SIG-M5 (cell line): ENCODE data around the gene NTM.
"Not testable (repeated sequence)": the region's sequence is repeated elsewhere in the genome, so short reads cannot be mapped to it uniquely, and the experiment has no call there.

Experiments
- DNase-seq: peaks from one replicate; lab custom pipeline; 2025; lab: John Stamatoyannopoulos, UW

The NTM gene

DNA sequence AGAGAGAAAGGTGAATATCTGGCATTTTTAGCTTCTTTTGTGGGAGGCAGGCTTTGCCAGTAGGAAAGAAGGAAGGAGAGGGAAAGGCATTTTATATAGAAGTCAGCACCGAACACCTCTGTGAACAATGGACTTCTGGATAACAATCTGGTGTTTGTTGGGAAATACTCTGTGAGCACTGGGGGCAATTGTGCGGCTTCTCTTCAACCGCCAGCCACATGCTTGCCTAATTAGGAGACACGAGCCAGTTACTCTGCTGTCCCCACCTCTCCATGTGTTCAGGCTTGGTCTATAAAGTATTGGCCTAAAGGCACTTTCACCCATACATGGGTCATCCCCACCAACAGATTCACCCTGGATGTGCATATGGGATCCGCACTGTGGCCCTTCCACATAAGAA lies 523.6 kb downstream of the NTM start:
- DNase-seq: no peak

DNA sequence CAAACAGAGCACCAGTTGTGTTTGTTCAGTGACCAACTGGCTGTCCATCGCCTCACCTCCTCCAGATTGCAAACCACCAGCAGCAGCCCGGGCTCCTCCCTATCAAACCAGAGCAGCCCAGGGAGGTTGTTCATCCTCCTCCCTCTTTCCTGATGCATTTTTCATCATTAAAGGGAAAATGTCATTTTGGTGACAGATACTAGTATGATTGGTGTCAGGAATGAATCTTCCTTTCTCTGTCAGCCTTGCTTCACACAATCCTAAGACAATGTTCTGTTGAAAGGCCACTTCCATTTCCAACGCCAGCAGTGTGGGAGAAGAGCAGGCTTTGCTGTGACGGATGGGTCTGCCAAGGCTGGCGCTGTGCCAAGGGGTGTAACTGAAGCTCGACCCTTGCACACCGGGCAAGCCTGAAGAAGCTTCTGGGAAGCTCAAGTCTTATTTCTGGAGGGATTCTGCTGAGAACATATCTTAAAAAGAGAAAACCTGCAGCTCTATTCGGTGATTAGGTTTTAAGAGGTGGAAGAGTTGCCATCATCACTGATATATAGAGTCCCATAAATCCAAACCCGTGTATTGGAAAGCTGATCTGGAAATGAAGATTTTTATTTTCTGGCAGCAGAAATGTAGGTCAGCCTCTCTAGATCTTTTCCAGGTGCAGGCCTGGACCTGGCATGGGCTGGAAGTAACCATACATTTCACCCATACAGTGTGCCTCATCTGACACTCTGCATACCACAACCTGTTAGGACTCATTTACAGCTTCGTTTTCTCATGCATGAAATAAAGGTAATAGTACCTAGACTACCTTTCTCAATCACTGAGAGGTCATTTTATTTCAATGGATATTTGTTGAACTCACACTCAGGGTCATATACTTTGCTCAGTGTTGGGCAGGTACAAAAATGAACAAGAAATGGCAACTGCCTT lies 524.5 kb downstream of the NTM start:
- no peak for DNase-seq

DNA sequence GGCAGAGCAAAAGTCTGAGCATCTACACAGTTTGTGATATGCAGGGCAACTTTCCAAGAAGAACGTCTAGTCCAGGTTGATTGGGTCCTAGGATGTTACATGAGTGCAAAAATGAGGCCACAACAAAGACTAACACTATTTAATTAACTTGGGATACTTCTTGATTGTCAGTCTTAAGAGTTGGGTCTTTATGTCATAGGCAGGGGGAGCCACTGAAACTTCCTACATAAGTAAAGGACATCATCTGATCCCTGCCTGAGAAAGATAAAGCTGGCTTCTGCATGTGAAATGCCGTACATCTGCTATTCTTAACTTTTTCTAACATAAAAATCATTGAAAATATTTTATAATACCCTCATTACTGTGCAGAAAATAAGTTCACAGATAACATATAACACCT lies 525.5 kb downstream of the NTM start:
- no peak for DNase-seq

DNA sequence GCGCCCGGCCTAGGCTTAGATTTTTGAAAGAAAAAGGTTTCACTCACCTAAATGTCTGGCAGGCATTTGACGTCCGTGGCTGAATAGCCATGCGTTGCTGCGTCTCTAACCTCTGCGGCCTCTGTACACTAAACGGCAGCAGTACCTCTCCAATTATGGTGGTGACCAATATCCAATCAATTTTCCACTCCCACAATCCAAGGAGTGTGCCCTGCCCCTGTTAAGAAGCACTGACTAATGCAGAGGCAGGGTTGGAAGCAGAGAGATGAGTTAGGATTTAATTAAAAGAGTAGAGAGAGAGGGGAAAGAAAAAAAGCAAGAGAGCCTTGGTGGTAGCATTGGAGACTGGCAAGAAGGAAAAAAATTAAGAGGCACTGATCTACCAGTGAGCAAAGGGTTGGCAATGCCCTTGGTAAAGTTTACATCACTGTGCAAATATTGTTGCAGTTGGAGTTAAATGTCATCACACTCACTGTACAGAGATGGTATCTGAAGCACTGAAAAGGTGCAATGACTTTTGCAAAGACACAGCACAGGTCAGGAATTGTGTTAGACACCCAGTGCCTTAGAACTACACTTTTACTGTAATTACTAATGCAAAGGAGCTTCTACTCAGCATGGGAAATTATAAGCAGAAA lies 526.7 kb downstream of the NTM start:
- no peak for DNase-seq

DNA sequence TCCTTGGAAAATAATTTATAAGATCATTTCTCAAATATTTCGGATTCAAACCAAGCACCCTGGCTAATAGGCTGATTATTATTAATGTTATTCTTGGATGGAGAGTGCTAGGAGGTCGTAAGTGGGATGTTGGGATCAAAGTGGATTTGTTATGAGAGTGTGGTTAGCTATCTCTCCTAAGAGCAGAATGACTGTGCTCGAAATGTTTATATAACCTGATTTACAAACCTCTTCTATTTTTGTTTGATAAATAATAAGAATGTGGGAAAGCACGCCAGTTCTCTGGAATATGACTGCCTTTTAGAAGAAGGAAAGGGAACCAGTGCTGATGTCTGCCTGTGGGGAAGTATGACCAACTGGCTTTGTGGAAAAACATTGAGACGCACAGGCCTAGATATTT lies 527.5 kb downstream of the NTM start:
- DNase-seq: no peak

DNA sequence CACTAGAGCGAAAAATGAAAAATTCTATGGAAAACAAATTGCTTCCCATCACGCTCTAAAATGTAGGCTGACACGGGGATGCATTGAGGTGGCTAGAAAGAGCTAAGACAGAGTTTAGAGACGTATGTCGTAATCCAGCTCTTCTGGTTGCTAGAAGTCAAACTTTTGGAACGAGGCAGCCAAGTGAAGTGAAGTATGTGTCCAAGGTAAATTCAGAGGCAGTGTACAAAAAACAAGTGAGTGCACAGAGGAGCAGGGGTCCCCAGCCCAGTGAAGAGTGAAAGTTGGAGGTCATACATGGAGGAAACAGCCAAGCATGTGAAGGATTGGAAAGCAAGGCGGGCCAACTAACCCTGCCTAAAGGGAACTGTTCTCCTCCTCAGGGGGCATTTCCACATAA lies 528.5 kb downstream of the NTM start:
- no peak for DNase-seq

DNA sequence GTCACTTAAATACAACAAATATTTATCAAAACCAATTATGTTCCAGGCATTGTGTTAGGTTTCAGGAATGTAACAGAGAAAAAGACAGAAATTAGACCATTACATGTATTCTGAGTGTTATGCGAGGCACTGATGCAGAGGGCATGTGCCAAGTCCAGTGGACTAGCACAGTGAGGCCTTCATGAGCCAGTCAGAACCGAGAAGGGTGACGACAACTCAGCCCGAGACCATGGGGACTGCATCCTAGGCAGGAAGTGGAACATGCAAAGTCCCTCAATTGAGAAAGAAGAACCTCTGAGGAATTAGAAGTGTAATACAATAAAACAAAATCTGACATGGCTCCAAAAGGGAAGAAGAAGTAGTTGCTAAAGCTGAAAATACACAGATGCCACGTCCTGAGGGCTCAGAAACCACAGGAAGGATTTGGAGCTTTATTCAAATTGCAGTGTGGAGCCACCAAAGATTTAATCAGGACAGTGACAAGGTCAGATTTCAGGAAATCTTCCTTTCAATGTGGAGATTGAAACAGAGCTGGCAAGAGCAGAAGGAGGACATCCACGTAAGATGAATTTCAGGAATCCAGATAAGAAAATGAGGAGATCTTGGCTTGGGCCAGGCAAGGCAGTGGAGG lies 529.6 kb downstream of the NTM start:
- DNase-seq: no peak

DNA sequence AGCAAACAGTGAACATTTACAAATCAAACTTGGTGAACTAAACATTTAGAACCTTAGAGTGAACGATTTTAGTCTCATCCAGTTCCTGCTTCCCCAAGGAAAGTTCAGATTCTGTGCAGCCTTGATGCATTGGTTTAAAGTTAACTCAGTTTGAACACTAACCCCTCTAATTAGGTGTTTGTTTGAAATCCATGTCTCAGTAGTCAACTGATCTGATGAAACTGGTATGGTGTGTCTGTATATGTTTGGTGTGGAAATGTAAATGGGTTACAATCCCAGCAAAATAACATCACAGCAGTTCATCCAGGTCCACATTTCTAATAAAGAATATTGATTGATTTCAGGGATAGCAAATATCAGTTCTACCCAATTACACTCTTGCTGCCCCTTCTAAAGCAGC lies 532.0 kb downstream of the NTM start:
- no peak for DNase-seq

DNA sequence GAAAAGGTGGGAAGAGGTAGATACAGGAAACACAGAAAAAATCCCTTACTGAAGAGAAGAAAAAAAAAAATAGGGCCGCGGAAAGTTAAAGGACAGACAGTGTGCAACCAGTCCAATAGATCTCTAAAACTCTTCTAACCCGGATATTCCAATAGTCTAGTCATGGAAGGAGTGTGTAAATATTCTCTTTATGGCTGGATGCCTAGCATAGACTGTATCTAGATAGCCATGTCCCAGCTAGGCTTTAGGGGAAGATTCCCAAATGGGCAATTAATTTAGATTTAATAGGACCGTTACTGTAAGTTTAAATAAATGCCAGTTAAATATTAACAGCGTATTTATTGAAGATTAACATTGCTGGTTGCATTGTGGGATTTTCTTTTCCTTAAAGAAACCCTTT lies 532.7 kb downstream of the NTM start:
- no peak for DNase-seq

DNA sequence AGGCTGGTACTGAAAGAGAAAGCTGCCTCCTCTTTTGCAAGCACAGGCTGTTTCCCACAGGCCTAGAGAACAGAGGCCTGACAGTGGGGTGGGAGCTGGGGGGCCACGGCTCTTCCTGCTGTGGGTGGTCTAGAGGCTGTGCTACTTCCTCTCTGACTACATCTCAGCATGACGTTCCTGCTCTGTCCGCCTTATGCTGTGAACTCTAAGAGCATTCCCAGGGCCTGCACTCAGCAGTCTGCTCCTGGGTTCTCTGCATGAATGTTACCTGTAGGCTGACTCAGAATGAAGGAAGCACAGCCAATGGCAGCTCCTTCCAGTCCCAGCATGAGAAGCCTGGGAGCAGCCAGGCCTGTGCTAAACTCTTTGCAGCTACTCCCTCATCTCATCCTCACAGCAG lies 534.3 kb downstream of the NTM start:
- DNase-seq: no peak

DNA sequence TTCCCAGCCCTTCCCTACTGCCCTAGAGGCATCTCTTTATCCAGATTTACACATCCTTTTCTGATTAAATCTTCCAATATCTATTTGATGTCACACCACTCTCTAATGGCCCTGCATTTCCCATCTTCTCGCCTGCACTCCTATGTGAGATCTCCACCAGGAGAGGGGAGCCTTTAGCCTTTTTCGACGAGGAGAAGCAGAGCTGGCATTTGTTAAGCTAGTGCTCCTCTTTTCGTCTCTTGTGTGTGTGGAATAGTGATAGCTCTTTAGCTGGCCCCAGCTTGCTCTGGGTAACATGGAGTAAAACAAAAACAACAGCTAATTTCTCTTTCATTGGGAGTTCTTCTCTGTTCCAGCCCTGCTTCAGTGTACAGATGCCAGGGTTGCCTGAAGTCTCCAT lies 536.5 kb downstream of the NTM start:
- no peak for DNase-seq

DNA sequence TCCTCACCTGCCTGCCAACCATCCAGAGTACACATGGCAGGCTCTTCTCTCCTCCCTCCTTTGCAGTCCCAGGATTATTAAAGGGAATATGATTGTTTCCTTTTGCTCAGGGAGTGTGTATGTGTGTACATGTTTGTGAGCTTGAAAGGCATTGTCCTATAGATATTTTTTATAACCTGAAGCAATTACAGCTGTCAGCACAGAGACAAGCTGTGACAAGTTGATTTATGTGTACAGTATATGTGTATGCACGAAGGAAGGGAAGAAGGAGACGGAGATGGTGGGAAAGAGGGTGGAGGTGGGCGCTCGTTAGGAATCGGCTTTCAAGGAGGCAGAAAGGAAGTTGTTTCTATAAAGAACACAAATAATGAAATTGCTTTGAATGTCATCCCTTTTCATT lies 537.0 kb downstream of the NTM start:
- DNase-seq: no peak

DNA sequence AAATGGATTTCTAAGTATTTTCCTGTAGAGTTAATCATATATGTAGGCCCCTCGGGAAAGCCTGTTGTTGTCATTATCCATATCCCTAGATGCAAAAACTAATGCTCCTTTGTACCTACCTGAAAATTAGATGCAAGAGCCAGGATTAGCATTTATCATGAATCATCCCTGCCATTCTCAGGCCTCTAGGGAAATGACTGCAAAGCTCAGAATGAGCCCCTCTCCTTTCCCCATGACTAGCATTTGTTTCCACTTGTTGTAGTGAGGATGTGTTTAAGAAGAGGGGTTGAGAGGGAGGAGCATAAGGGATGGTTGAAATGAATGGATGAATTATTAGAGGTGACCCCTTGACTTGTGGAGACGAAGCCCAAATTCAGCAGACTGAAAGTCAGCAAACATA lies 537.9 kb downstream of the NTM start:
- no peak for DNase-seq

DNA sequence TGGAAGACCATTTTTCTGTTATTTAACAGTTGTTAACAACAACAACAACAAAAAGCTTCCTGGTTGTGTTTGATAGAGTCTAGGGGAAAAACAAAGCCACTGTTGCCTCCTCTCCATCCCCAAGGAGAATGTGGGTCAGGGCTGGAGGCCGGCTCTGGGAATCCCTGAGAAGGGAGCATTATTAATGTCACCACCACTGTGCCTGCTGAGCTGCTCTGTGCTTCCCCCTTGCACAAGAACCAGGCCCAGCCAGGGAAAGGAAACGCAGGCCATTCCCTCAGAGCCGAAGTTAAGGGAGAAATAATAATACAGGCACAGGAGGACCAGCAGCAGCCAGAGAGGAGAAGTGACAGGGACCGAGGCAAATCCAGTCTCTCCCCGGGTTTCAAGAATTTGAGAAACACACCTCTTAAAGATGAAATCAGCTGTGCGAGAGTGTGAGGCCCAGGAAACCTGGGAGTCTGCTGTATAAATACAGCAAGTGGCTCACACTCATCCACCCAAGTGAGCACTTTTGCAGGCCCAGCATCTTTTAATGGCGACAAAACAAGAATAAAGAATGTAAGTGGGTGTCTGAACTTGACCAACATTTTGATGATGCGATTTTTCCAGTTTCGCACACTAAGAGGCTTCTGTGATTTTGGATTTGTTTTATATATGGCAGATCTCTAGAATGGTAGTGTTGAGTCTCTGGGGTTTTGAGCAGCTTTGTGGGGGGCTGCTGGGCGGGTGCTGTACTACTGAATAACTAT lies 539.2 kb downstream of the NTM start:
- DNase-seq: no peak

DNA sequence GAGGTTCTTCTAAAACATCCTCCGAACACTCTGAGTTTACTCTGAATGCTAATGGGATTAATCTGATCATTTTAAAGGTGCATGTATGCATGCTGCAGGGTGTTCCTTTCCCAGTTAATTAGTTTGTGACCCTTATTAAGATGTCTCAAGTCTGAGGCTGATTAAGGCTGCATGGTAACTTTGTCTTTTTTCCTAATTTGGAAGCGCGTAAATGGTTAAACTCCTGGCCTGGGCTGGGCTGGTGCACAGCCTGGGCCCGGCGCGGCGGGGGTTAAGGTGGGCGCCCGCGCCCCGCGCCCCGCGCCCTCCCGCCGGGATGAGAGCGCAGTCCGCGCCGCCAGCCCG lies 539.7 kb downstream of the NTM start:
- no peak for DNase-seq

DNA sequence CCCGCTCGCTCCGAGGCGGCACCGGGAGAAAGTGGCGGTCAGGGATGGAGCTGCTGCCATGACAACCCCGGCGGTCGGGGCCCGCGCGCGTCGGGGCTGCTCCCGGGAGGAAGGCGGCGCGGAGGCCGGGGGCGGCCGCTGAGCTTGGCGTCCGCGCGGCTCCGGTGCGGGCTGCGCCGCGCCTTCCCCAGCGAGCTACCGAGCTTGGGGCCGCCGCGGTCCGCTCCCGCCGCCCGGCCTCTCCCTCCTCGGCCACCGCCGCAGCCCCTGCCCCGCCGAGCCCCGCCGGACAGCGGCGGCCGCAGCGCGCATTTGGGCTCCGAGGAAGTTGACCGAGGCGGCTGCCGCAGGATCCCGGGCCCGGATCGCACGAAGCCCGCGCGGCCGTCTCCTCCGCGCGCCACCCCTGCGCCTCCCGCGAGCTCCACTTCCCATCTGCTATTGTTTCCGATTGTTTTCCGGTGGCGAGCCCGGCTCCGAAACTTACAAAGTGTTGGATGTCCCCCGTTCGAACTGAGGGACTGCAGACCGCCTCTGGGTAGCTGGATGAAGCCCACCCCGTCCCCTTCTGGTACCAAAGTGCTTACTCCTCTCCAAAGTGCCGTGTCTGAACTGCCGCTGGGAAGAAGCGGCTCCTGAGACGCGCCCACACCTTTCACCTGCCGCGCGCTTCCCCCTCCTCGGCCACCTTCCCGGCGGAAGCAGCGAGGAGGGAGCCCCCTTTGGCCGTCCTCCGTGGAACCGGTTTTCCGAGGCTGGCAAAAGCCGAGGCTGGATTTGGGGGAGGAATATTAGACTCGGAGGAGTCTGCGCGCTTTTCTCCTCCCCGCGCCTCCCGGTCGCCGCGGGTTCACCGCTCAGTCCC lies 540.3 kb downstream of the NTM start:
- no peak for DNase-seq

DNA sequence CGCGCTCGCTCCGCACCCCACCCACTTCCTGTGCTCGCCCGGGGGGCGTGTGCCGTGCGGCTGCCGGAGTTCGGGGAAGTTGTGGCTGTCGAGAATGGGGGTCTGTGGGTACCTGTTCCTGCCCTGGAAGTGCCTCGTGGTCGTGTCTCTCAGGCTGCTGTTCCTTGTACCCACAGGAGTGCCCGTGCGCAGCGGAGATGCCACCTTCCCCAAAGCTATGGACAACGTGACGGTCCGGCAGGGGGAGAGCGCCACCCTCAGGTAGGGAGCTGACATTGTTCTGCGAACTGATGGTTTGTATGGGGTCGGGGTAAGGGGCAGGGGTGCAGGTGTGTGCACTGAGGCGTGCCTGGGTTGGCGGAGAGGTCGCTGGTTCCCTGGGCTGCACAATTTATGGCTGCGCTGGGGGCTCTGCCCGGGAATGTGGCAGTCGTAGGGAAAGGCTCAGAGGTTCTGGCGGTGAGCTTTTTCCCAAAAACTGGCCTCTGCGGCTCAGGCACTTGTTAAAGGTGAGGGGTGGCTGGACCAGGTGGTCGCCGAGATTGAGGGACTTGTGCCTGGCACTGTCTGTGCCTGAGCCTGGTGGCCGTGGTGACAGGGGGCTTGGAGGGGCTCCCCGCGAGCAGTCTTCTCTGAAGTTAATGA lies 541.1 kb downstream of the NTM start:
- not testable (repeated sequence) for DNase-seq

DNA sequence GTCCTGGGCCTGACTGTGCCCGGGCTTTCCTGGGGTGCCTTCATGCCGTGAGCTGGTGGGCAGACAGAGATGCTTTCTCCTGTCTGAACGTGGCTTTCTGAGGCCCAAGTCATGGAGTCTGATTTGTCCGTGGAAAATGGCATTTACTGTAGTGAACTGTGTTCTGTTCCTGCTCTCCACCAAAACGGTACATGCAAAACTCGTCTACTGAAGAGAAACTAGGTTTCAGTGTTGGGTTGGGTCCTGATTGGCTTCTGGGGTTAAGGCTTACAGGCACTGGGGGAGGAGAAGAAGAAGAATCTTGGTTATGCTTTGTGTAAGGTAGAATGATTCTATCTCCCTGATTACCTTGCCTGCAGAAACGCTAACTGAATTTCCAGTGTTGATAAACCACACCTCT lies 541.7 kb downstream of the NTM start:
- no peak for DNase-seq

DNA sequence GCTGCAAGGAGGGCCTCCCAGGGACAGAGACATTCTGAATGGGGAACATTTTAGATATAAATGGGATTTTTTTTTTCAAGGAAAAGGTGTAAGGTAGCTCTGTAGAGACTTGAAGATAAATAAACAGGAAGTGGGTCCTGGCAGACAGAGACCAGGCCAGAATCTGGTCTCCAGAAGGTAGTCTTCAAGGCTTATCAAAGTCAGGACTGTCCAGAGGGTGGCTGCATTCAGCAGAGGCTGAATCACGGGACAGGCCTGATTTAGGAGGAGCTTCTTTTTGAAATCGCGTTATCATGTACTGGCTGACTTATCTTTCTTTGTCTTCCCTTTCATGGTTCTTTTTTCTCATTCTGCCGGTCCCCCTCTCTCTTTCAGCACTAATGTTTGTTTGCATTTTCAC lies 542.9 kb downstream of the NTM start:
- DNase-seq: no peak

DNA sequence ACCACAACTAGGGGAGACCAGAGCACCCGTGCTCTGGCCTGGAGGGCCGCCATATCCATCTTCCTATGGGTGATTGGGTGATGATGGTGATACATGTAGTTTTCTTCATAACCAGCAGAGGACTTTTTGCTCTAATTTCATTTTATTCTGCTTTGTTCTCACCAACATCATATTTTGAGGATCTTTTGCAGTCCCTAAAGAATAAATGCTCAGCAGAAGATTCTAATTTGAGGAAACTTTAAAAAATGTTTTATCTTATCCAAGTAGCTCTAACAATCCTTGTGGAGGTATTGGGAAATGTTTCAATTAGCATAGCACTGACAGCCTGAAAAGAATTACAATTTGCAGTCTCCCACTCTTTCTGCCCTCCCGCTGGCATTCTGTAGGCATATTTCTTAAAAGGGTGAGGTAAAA lies 544.0 kb downstream of the NTM start:
- no peak for DNase-seq

DNA sequence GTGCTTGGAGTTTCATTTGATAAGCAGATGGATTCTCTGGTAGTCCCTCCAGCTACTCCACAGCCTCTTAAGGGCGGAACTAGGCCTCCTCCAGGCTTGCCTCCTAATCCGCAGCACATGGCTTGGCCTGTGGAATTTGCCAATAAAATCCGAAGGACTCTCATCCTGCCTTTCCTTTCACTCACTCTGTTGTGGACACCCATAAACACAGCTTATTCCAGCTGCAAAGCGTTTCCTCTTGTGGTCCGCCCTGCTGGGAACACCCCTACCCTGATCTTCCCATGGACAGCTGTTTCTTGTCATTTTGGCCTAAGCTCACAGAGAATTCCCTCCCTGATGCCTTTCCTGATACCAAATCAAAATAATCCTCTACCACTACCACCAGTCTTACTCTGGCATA lies 546.2 kb downstream of the NTM start:
- no peak for DNase-seq
